HCT116 (cell line): ENCODE results near the gene PARP12. TPM values are rescaled to one million over a fixed set of nuclear protein-coding genes. Genes with fewer than 3 reads are reported as not detected.

Experiments
- ATAC-seq: fragments of 200-7000 bp; cut with Tn5 transposase; 2 replicates; pipeline ENCODE4 v1.9.1; 2020; ENCODE audit warnings: mild to moderate bottlenecking, moderate library complexity
- BruUV-seq: library from RNA; stranded (reverse); fragments of 400-500 nt; replicated peaks from 2 replicates; lab custom pipeline; 2021; lab: Mats Ljungman, UMichigan
- CTCF ChIA-PET: fragments of 300-600 bp; sonication (Branson Sonifier 250); formaldehyde crosslinking; loops from one replicate; lab custom pipeline; 2021; ENCODE audit warnings: antibody characterized with exemption; lab: Charles Lee
- POLR2A ChIA-PET: fragments of 300-600, 350-600 bp; sonication (Branson Sonifier 250); formaldehyde crosslinking; loops from one replicate; lab custom pipeline; 2021; ENCODE audit warnings: antibody characterized with exemption; lab: Charles Lee
- RAD21 ChIA-PET, 2 experiments: fragments of 300-600 bp; sonication (Branson Sonifier 250); formaldehyde crosslinking; loops; one replicate each; lab custom pipeline; 2023; ENCODE audit warnings: low total read pairs in 2 of 2; ENCODE audit not compliant: uncharacterized antibody in 2 of 2, unreplicated experiment in 2 of 2, low non-redundant PET in 1 of 2; lab: Charles Lee
- DNase-seq: peaks from one replicate; pipeline ENCODE4 v3.0.0-alpha.2; 2010; ENCODE audit warnings: low read depth, low spot score
- H2AFZ ChIP-seq: fragments of 200-600 bp; shearing (Covaris generic), sonication (generic); 2 replicates; pipeline ENCODE4 v1.6.1; 2017; ENCODE audit warnings: low read depth, mixed run types, mixed read lengths, antibody characterized with exemption, low read length; ENCODE audit not compliant: poor library complexity, severe bottlenecking
- H3K27ac ChIP-seq: 2 replicates; pipeline ENCODE4 v1.5.1; 2012; ENCODE audit warnings: low read depth, low read length
- H3K27me3 ChIP-seq: fragments of 200-600 bp; sonication (generic); 2 replicates; pipeline ENCODE4 v1.6.1; 2016; ENCODE audit warnings: mixed run types, low read length, mixed read lengths; ENCODE audit not compliant: insufficient read depth
- H3K36me3 ChIP-seq, 2 experiments: fragments of 200-500 bp in 1 of 2; fragments of 200-600 bp in 1 of 2; sonication (Bioruptor generic) in 1 of 2; sonication (generic) in 1 of 2; 2 replicates each; pipeline versions ENCODE4 v1.5.1 to v1.6.1; 2014 to 2016; ENCODE audit warnings: low read length in 2 of 2, inconsistent platforms in 1 of 2, mixed read lengths in 1 of 2, mixed run types in 1 of 2; ENCODE audit not compliant: insufficient read depth in 2 of 2, control insufficient read depth in 1 of 2
- H3K4me1 ChIP-seq, 2 experiments: fragments of 200-600 bp in 1 of 2; sonication (generic) in 1 of 2; 2 replicates each; pipeline versions ENCODE4 v1.5.1 to v1.6.1; 2012 to 2017; ENCODE audit warnings: low read length in 2 of 2, inconsistent platforms in 1 of 2, mild to moderate bottlenecking in 1 of 2, mixed read lengths in 1 of 2, mixed run types in 1 of 2, moderate library complexity in 1 of 2; ENCODE audit not compliant: insufficient read depth in 2 of 2, control insufficient read depth in 1 of 2
- H3K4me2 ChIP-seq: fragments of 200-600 bp; sonication (generic); 2 replicates; pipeline ENCODE4 v1.6.1; 2017; ENCODE audit warnings: mixed run types, low read length, mixed read lengths
- H3K4me3 ChIP-seq, 2 experiments: fragments of 200-600 bp in 1 of 2; sonication (generic) in 1 of 2; replicated peaks in 1 of 2; 2 replicates each; pipeline ENCODE4 v1.5.1; 2011 to 2016; ENCODE audit warnings: low read length in 2 of 2, control low read depth in 1 of 2, low read depth in 1 of 2, mild to moderate bottlenecking in 1 of 2, mixed read lengths in 1 of 2, mixed run types in 1 of 2
- H3K79me2 ChIP-seq: fragments of 200-600 bp; sonication (generic); 2 replicates; pipeline ENCODE4 v1.6.1; 2017; ENCODE audit warnings: mild to moderate bottlenecking, mixed run types, low read length, moderate library complexity, mixed read lengths; ENCODE audit not compliant: insufficient read depth
- H3K9ac ChIP-seq: fragments of 200-600 bp; sonication (generic); 2 replicates; pipeline ENCODE4 v1.6.1; 2016; ENCODE audit warnings: low read length, mixed read lengths
- H3K9me2 ChIP-seq: fragments of 200-600 bp; sonication (generic), shearing (Covaris generic); 2 replicates; pipeline ENCODE4 v1.6.1; 2017; ENCODE audit warnings: mixed run types, mild to moderate bottlenecking, moderate library complexity; ENCODE audit not compliant: insufficient read depth
- H3K9me3 ChIP-seq, 2 experiments: fragments of 200-500 bp in 1 of 2; fragments of 200-600 bp in 1 of 2; sonication (Bioruptor generic) in 1 of 2; sonication (generic) in 1 of 2; 2 replicates each; pipeline ENCODE4 v1.6.1; 2014 to 2017; ENCODE audit warnings: low read length in 2 of 2, mixed read lengths in 2 of 2, inconsistent platforms in 1 of 2, low read depth in 1 of 2, mild to moderate bottlenecking in 1 of 2, mixed run types in 1 of 2, moderate library complexity in 1 of 2; ENCODE audit not compliant: control insufficient read depth in 1 of 2, insufficient read depth in 1 of 2
- H4K20me1 ChIP-seq: fragments of 200-600 bp; sonication (generic), shearing (Covaris generic); 2 replicates; pipeline ENCODE4 v1.6.1; 2017; ENCODE audit warnings: mixed run types, mild to moderate bottlenecking, moderate library complexity; ENCODE audit not compliant: insufficient read depth
- CBX3 ChIP-seq: IDR thresholded peaks from 2 replicates; pipeline ENCODE4 v1.6.1; 2012; ENCODE audit warnings: low read depth
- ELF1 ChIP-seq: IDR thresholded peaks from 2 replicates; pipeline ENCODE4 v1.6.1; 2012; ENCODE audit warnings: low read depth, borderline replicate concordance
- EZH2 ChIP-seq: fragments of 200-600 bp; sonication (generic); IDR thresholded peaks from 2 replicates; pipeline ENCODE4 v1.6.1; 2017; ENCODE audit warnings: antibody characterized with exemption, mixed run types
- JUND ChIP-seq: IDR thresholded peaks from 2 replicates; pipeline ENCODE4 v1.6.1; 2012
- POLR2A ChIP-seq: IDR thresholded peaks from 2 replicates; pipeline ENCODE4 v1.7.0; 2011; ENCODE audit warnings: borderline replicate concordance; ENCODE audit not compliant: insufficient read depth, insufficient read length; ENCODE audit errors: extremely low read depth
- RAD21 ChIP-seq: IDR thresholded peaks from 2 replicates; pipeline ENCODE4 v1.6.1; 2012; ENCODE audit warnings: low read depth, mild to moderate bottlenecking
- SIN3A ChIP-seq: IDR thresholded peaks from 2 replicates; pipeline ENCODE4 v1.6.1; 2012; ENCODE audit warnings: low read depth
- SP1 ChIP-seq: IDR thresholded peaks from 2 replicates; pipeline ENCODE4 v1.6.1; 2012; ENCODE audit warnings: low read depth
- TCF7L2 ChIP-seq: IDR thresholded peaks from 2 replicates; pipeline ENCODE4 v1.7.0; 2011; ENCODE audit warnings: borderline replicate concordance, inconsistent platforms; ENCODE audit not compliant: insufficient read depth, insufficient read length; ENCODE audit errors: extremely low read depth
- YY1 ChIP-seq: IDR thresholded peaks from 2 replicates; pipeline ENCODE4 v1.6.1; 2011; ENCODE audit warnings: low read length, low read depth, moderate library complexity, mild to moderate bottlenecking; ENCODE audit not compliant: insufficient replicate concordance; ENCODE audit errors: extremely low read depth
- ZFX ChIP-seq: fragments of 450-650 bp; IDR thresholded peaks from 2 replicates; pipeline ENCODE4 v1.6.1; 2017
- intact Hi-C: fragments of 100-400 bp; cut with micrococcal nuclease; formaldehyde crosslinking; loops from 2 replicates; pipeline ENCODE4 v1.10.0; 2022
- total RNA-seq: library from RNA; stranded (reverse); gene quantifications from one replicate; pipeline ENCODE4 v1.2.1, GENCODE V29; 2021; ENCODE audit not compliant: unreplicated experiment
- TF ChIP-seq, protein P1 (sequence below): IDR thresholded peaks from 2 replicates; pipeline ENCODE4 v1.6.1; 2012
- TF ChIP-seq, protein P2 (sequence below), 3 experiments: fragments of 200-600 bp in 1 of 3; sonication (generic) in 1 of 3; IDR thresholded peaks in 2 of 3; conservative IDR thresholded peaks in 1 of 3; 2 replicates each; pipeline ENCODE4 v1.5.1; 2012 to 2017; ENCODE audit warnings: low read depth in 2 of 3, low read length in 2 of 3, antibody characterized with exemption in 1 of 3, borderline replicate concordance in 1 of 3, control low read depth in 1 of 3, mild to moderate bottlenecking in 1 of 3, mixed read lengths in 1 of 3, mixed run types in 1 of 3, moderate library complexity in 1 of 3; ENCODE audit not compliant: insufficient read depth in 1 of 3

PARP12 gene
- total RNA-seq, 1 experiment from 2014 or later, result 17.7 TPM

DNA sequence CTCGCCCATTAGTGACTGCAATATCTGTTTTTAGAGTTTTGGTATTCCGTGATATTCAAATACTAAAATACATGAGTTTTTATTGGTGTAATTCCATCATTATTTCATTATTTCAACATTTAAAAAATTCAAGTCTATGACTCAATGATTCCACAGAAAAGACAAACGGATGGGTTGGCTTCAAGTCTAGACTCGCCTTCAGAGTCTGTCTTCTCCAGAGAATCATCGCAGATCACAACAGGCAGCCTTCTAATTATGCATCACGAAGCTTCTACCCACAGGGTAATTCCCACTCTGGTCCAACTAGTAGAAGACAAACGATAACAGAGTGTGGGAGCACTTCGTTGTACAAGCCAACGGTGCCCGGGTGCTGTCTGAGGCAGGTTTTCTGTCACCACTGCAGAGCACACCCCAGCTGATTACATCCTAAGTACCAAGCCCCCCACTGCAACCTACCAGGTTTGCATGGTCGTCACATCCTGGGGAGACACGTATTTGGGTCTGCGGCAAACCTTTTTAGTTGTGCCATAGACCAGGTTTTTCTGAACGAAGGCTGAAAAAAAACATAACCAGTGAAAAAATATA is 28.9 kb downstream of the PARP12 start:
- H3K9ac ChIP-seq, result no peak overlapping the region
- no peaks in the 10 kb centered on the region for H4K20me1 ChIP-seq
- no peak for TF ChIP-seq ELF1
- no peak for TF ChIP-seq POLR2A
- TF ChIP-seq, protein P1, sequence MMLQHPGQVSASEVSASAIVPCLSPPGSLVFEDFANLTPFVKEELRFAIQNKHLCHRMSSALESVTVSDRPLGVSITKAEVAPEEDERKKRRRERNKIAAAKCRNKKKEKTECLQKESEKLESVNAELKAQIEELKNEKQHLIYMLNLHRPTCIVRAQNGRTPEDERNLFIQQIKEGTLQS, result no peak
- TF ChIP-seq CBX3, result no peak
- TF ChIP-seq YY1, result no peak
- TF ChIP-seq RAD21, result no peak
- no peak for TF ChIP-seq JUND
- no peaks in the 10 kb centered on the region for H3K27me3 ChIP-seq
- H3K36me3 ChIP-seq, result no peaks in the 10 kb centered on the region
- ATAC-seq, result no peak
- intact Hi-C loops, result no loop called here
- H3K79me2 ChIP-seq, result no peaks in the 10 kb centered on the region
- BruUV-seq, result no TSS peak
- no peaks in the 10 kb centered on the region for H3K9me3 ChIP-seq
- ChIA-PET POLR2A (no interaction called here), RAD21 (no interaction called here), CTCF (no interaction called here)
- no peak overlapping the region for H3K27ac ChIP-seq
- H2AFZ ChIP-seq, result no peak overlapping the region
- no peaks in the 10 kb centered on the region for H3K9me2 ChIP-seq
- peaks cover 2 to 9% of the 10 kb centered on the region in 2 experiments; a peak in 2 of 4 replicates for H3K4me1 ChIP-seq
- H3K4me3 ChIP-seq, result no peak overlapping the region
- no peak for DNase-seq
- H3K4me2 ChIP-seq, result no peak overlapping the region

DNA sequence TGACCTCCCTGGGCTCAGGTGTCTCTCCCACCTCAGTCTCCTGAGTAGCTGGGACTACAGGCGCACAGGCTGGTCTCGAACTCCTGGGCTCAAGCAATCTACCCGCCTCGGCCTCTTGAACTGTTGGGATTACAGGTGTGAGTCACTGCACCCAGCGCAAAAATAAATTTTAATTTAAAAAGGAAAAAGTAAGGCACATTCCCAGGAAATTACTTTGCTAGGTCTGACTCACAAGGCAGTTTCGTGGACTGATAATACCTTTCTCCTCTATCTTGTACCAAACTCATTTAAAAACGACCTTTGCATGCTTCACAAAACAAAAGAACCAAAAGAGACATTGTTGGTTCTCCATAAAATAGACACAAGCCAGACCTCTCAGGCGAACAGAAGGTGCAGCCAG is 29.7 kb downstream of the PARP12 start:
- H3K79me2 ChIP-seq, result no peaks in the 10 kb centered on the region
- ChIA-PET POLR2A (no interaction called here), CTCF (no interaction called here), RAD21 (no interaction called here)
- no peak for ATAC-seq
- no peak overlapping the region for H3K4me3 ChIP-seq
- H3K36me3 ChIP-seq, result no peaks in the 10 kb centered on the region
- no peaks in the 10 kb centered on the region for H3K9me3 ChIP-seq
- intact Hi-C loops, result no loop called here
- no peak for TF ChIP-seq ZFX
- TF ChIP-seq, protein P2, sequence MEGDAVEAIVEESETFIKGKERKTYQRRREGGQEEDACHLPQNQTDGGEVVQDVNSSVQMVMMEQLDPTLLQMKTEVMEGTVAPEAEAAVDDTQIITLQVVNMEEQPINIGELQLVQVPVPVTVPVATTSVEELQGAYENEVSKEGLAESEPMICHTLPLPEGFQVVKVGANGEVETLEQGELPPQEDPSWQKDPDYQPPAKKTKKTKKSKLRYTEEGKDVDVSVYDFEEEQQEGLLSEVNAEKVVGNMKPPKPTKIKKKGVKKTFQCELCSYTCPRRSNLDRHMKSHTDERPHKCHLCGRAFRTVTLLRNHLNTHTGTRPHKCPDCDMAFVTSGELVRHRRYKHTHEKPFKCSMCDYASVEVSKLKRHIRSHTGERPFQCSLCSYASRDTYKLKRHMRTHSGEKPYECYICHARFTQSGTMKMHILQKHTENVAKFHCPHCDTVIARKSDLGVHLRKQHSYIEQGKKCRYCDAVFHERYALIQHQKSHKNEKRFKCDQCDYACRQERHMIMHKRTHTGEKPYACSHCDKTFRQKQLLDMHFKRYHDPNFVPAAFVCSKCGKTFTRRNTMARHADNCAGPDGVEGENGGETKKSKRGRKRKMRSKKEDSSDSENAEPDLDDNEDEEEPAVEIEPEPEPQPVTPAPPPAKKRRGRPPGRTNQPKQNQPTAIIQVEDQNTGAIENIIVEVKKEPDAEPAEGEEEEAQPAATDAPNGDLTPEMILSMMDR (IDR thresholded peaks at IDR 0.05 in 2 of 3, conservative IDR thresholded peaks at IDR 0.05 in 1 of 3; ENCODE audit: borderline replicate concordance in 1 of 3, insufficient read depth in 1 of 3, low read depth in 2 of 3, low read length in 2 of 3), result no peak
- TF ChIP-seq YY1, result no peak
- no peak for TF ChIP-seq TCF7L2
- no peak for TF ChIP-seq RAD21
- no peak for TF ChIP-seq SIN3A
- no peak for TF ChIP-seq CBX3
- TF ChIP-seq SP1, result no peak
- TF ChIP-seq, protein P1, result no peak
- TF ChIP-seq EZH2, result no peak
- no peak overlapping the region for H2AFZ ChIP-seq
- DNase-seq, result no peak
- H3K27me3 ChIP-seq, result no peaks in the 10 kb centered on the region
- BruUV-seq, result no TSS peak
- no peak overlapping the region for H3K9ac ChIP-seq
- no peaks in the 10 kb centered on the region for H4K20me1 ChIP-seq
- H3K4me1 ChIP-seq, result peaks cover 2 to 9% of the 10 kb centered on the region in 2 experiments; a peak in 2 of 4 replicates
- no peaks in the 10 kb centered on the region for H3K9me2 ChIP-seq
- H3K27ac ChIP-seq, result no peak overlapping the region
- no peak overlapping the region for H3K4me2 ChIP-seq
